ENCODE data around the gene EGR1.

Gene EGR1

GRCh38 chr5:138492560-138493045 is 27.3 kb downstream of the EGR1 start:
- no peak overlapping the region for H3K27ac ChIP-seq (ENCODE audit: low read length)
- peak overlapping the region; percentile 93 for H3K4me2 ChIP-seq (ENCODE audit: low read depth, low read length)
- peak overlapping the region; percentile 32; the same call in 1 of the 2 replicates for H3K9ac ChIP-seq (ENCODE audit: low read length)
- no peaks in the 10 kb centered on the region for H3K9me3 ChIP-seq (replicated peaks; ENCODE audit: insufficient read depth, low read length)
- no peak for TF ChIP-seq EZH2phosphoT487 (IDR thresholded peaks at IDR 0.05; ENCODE audit: low read length)
- TF ChIP-seq EZH2 (optimal IDR thresholded peaks at IDR 0.05; ENCODE audit: low read depth, low read length), result no peak
- TF ChIP-seq CTCF (IDR thresholded peaks at IDR 0.05; ENCODE audit: low read length), result no peak
- H3K9me2 ChIP-seq (replicated peaks; ENCODE audit: insufficient read depth, low read length), result no peaks in the 10 kb centered on the region
- H3F3A ChIP-seq (ENCODE audit: insufficient read depth, low read length), result no peaks in the 10 kb centered on the region
- no peaks in the 10 kb centered on the region for H3K36me3 ChIP-seq (replicated peaks; ENCODE audit: insufficient read depth, low read length)
- H3K4me1 ChIP-seq (ENCODE audit: low read length), result peaks cover 4% of the 10 kb centered on the region; the same call in 1 of the 2 replicates
- DNase-seq, result no peak
- H2AFZ ChIP-seq (ENCODE audit: low read length), result peak overlapping the region; percentile 70; the same call in 1 of the 2 replicates
- peaks cover 43% of the 10 kb centered on the region for H3K27me3 ChIP-seq (replicated peaks; ENCODE audit: insufficient read depth, low read length)
- peak overlapping the region; percentile 62 for H3K4me3 ChIP-seq (ENCODE audit: low read length)
- no peaks in the 10 kb centered on the region for H3K79me2 ChIP-seq (ENCODE audit: low read length)
- no peaks in the 10 kb centered on the region for H4K20me1 ChIP-seq (ENCODE audit: insufficient read depth, low read length)

- Histone ChIP-seq H3K79me2 (ENCODE audit: low read length) (no peaks in the 10 kb centered on the region), H4K20me1 (ENCODE audit: insufficient read depth, low read length) (no peaks in the 10 kb centered on the region), H3K9me3 (replicated peaks; ENCODE audit: insufficient read depth, low read length) (no peaks in the 10 kb centered on the region), H3F3A (ENCODE audit: insufficient read depth, low read length) (no peaks in the 10 kb centered on the region), H3K4me2 (ENCODE audit: low read depth, low read length) (no peak overlapping the region), H3K27me3 (replicated peaks; ENCODE audit: insufficient read depth, low read length) (peaks cover 21% of the 10 kb centered on the region), H3K36me3 (replicated peaks; ENCODE audit: insufficient read depth, low read length) (no peaks in the 10 kb centered on the region), H3K4me1 (ENCODE audit: low read length) (peaks cover 4% of the 10 kb centered on the region; the same call in 1 of the 2 replicates), H2AFZ (ENCODE audit: low read length) (no peak overlapping the region), H3K4me3 (ENCODE audit: low read length) (no peak overlapping the region), H3K9me2 (replicated peaks; ENCODE audit: insufficient read depth, low read length) (no peaks in the 10 kb centered on the region), H3K27ac (ENCODE audit: low read length) (no peak overlapping the region), H3K9ac (ENCODE audit: low read length) (no peak overlapping the region)
- no peak for TF ChIP-seq CTCF (IDR thresholded peaks at IDR 0.05; ENCODE audit: low read length)
- TF ChIP-seq EZH2phosphoT487 (IDR thresholded peaks at IDR 0.05; ENCODE audit: low read length), result no peak
- no peak for TF ChIP-seq EZH2 (optimal IDR thresholded peaks at IDR 0.05; ENCODE audit: low read depth, low read length)
- no peak for DNase-seq
Measured at GRCh38 chr5:138495351-138495750, 30.1 kb downstream of the EGR1 start.

GRCh38 chr5:138498376-138498775 is 33.1 kb downstream of the EGR1 start:
- no peak overlapping the region for H3K4me2 ChIP-seq (ENCODE audit: low read depth, low read length)
- H3K9me3 ChIP-seq (replicated peaks; ENCODE audit: insufficient read depth, low read length), result no peaks in the 10 kb centered on the region
- no peaks in the 10 kb centered on the region for H4K20me1 ChIP-seq (ENCODE audit: insufficient read depth, low read length)
- no peaks in the 10 kb centered on the region for H3K4me1 ChIP-seq (ENCODE audit: low read length)
- H3K9ac ChIP-seq (ENCODE audit: low read length), result no peak overlapping the region
- no peaks in the 10 kb centered on the region for H3K36me3 ChIP-seq (replicated peaks; ENCODE audit: insufficient read depth, low read length)
- H3F3A ChIP-seq (ENCODE audit: insufficient read depth, low read length), result no peaks in the 10 kb centered on the region
- H2AFZ ChIP-seq (ENCODE audit: low read length), result no peak overlapping the region
- H3K4me3 ChIP-seq (ENCODE audit: low read length), result no peak overlapping the region
- DNase-seq, result no peak
- H3K9me2 ChIP-seq (replicated peaks; ENCODE audit: insufficient read depth, low read length), result no peaks in the 10 kb centered on the region
- TF ChIP-seq EZH2 (optimal IDR thresholded peaks at IDR 0.05; ENCODE audit: low read depth, low read length) (no peak), EZH2phosphoT487 (IDR thresholded peaks at IDR 0.05; ENCODE audit: low read length) (no peak), CTCF (IDR thresholded peaks at IDR 0.05; ENCODE audit: low read length) (no peak)
- H3K27me3 ChIP-seq (replicated peaks; ENCODE audit: insufficient read depth, low read length), result no peaks in the 10 kb centered on the region
- no peak overlapping the region for H3K27ac ChIP-seq (ENCODE audit: low read length)
- no peaks in the 10 kb centered on the region for H3K79me2 ChIP-seq (ENCODE audit: low read length)

All from MM.1S (cell line).